HG02852 (cell line): ENCODE data around the gene PLSCR3.

ENCODE experiments used
- ATAC-seq: cut with Tn5 transposase; IDR thresholded peaks from one replicate; pipeline ENCODE4 v1.9.1; 2021; ENCODE audit warnings: mild to moderate bottlenecking, moderate library complexity; ENCODE audit not compliant: unreplicated experiment

Gene PLSCR3

DNA sequence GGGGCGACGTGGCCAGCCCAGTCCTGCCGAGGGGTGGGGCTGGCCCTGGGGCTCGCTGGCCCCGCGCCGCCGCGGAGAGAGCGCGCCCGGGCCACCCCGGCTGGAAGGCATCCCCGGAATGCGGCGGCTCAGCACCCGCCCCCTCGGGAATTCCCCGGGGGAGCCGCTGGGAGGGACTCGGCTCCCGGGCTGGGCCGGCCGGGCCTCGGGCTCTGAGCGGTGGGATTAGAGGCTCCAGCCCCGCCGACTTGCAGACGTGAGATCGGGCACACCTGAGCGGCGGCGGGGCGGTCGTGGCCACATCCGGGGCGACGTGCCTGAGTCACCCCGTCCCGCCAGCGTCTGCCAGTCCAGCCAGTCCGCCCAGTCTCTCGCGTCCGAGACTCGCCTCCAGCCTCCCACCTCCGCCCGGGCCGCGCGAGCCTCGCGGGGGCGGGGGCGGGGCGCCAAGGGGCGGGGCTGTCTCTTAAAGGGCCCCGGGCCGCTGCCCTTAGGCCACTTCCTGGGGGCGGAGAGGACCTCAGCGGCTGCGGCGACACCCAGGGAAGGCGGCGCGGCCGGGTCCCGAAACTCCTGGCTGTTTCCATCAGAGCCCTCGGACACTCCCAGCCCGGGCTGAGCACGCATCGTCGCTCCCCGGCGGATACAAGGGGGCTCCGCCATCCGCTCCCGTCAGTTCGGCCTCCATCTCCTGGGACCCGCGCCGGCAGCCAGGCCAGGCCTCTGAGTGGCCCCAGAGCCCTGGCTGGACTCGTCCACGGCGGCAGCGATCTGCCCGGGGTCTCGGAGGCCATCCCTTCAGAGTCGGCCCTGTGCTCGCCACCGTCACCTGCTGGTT is 42.4 kb downstream of the PLSCR3 start, which contains the start of gene KCTD11:
KCTD11 (plus strand) TSS at position 498 of the 838 bp plus-strand sequence.
- peak; percentile 66 for ATAC-seq

DNA sequence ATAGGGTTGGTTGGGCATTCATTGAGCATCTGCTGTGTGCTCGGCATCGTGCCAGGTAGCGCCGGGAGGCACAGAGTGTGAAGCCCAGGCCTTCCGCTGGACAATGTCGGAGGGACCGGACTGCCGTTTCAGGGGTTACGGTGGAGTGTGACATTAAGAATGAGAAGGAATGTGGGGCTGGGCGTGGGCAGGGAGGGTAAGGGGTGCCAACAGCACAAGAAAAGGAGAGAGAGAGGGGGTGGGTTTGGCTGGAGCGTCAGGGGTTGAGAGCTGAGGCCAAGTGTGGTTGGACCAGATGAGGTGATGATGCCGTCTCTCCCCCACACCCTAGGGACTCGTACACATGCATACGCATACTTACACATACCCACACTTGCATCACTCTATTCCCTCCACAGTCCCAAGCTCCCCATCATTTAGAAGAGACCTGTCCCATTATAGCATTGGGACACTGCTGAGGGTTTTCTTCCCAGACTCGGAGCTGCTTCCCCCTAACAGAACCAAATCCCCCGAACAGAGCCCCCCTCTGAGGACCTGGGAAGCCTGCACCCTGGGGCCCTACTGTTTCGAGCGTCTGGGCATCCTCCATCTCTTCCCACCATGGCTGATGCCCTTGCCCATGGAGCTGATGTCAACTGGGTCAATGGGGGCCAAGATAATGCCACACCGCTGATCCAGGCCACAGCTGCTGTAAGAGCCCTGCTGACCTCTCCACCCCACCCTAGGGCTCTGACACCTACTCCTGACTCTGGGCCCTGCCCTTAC is 45.7 kb downstream of the PLSCR3 start:
- ATAC-seq, result no peak

DNA sequence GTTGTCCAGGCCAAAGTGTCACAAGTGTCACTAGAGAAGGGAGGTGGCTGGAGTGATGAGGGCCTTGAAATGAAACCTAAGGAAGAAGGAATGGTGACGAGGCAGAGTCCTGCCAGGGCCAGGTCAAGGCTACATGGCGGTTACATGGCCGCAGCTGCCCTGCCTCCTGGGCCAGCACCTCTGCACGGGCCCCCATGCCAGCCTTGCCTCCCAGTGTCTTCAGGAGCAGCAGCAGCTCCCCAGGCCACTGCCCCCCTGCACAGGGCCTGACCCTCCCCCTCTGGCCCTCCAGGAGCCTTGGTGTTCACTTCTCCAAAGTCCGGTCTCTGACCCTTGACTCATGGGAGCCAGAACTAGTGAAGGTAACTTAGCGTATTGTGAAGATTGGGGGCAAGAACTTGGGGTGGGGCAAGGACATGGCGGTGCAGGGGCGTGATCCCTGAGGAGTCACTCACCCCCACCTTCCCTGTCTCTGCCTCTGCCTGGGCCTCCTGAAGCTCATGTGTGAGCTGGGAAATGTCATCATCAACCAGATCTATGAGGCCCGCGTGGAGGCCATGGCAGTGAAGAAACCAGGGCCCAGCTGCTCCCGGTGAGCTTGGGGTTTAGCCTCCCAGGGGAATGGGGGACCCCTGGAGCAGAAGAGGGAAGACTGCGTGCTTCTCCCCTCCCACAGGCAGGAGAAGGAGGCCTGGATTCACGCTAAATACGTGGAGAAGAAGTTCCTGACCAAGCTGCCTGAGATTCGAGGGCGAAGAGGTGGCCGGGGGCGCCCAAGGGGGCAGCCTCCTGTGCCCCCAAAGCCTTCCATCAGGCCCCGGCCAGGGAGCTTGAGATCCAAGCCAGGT is 46.5 kb downstream of the PLSCR3 start:
- no peak for ATAC-seq

DNA sequence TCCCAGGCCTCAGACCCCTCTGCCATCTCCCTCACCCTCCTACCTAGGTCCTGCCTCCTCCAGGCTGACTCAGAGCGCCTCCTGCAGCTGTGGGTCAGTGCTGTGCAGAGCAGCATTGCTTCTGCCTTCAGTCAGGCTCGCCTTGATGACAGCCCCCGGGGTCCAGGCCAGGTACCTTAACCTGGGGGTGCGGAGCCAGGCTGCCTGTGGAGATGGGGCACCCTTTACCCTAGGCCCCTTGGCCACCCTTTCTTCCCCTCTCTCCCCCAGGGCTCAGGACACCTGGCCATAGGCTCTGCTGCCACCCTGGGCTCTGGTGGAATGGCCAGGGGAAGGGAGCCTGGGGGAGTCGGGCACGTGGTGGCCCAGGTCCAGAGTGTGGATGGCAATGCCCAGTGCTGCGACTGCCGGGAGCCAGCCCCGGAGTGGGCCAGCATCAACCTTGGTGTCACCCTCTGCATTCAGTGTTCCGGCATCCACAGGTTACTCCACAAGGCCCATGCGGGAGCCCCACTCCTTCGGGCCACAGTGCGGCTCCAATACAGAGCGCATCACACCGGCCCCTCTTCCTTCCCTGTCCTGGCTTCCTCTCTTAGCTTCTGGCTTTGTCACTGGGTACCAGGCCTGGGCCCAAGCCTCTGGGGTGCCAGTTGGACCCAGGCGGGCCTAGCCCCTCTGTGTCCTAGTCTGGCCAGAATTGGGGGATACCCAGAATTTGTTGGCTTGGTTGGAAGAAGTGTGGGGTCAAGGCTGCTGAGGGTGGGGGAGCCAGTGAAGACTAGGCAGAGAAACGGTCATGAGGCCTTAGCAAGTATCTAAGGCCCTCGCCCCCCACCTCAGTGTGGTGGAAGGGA is 47.3 kb downstream of the PLSCR3 start:
- ATAC-seq, result no peak

DNA sequence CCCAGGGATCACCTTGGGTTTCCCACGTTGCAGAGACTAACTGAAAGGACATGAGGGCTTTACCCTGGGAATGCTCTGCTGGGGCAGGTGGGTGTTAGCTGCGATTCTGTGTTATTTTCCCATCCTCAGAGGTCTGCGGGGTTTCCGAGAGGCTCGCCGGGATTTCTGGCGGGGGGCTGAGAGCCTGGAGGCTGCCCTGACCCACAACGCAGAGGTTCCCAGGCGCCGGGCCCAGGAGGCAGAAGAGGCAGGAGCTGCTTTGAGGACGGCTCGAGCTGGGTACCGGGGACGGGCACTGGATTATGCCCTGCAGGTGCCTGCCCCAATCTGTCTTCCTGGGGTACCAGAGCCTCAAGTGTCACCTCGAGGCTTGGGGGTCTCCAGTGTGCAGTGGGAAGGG is 51.1 kb downstream of the PLSCR3 start:
- no peak for ATAC-seq

DNA sequence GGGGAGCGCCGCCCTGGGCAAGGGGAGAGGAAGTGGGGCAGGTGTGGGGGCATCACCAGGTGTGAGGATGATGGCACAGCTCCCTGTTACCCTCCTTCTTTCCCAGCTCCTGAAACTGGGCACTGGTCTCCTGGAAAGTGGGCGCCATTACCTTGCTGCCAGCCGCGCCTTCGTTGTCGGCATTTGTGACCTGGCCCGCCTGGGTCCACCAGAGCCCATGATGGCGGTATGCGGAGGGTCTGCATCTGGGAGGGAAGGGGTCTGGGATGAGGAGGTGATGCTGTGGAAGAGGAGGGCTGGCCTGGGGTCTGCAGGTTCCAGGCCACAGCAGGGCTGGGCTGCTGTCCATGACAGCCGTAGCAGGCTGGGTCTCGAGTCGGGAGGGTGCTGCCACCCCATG is 52.5 kb downstream of the PLSCR3 start:
- no peak for ATAC-seq

DNA sequence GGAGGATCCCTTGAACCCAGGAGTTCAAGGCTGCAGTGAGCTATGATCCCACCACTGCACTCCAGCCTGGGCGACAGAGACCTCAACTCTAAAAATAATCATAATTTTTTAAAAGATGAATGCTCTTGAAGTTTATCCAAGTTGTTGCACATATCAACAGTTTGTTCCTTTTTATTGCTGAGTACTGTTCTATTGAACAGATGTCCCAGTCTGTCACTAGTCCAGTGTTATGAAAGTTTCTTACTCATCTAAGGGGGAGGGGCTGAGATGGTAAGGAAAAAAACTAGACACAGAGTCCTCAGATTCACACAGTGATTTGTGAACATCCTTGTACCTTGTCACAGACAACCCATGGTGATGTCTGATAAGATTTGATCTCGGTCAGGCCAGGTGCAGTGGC is 54.1 kb downstream of the PLSCR3 start:
- no peak for ATAC-seq
